OCI-LY1 (cell line): ENCODE data around the gene STAB1.

Experiments used
- H2AFZ ChIP-seq: fragments of 200-600 bp; sonication (generic), shearing (Covaris generic); 2 replicates; pipeline ENCODE4 v1.6.0; 2014; ENCODE audit warnings: antibody characterized with exemption, mild to moderate bottlenecking, low read length
- H3F3A ChIP-seq: fragments of 200-600 bp; sonication (generic), shearing (Covaris generic); 2 replicates; pipeline ENCODE4 v1.6.0; 2014; ENCODE audit warnings: mild to moderate bottlenecking, antibody characterized with exemption, low read length, moderate library complexity; ENCODE audit not compliant: insufficient read depth
- H3K27ac ChIP-seq: fragments of 200-600 bp; sonication (generic); 2 replicates; pipeline ENCODE4 v1.5.1; 2014; ENCODE audit warnings: low read length, mixed run types, mild to moderate bottlenecking, low read depth; ENCODE audit not compliant: poor library complexity, severe bottlenecking
- H3K27me3 ChIP-seq: fragments of 200-600 bp; sonication (generic); 2 replicates; pipeline ENCODE4 v1.6.0; 2014; ENCODE audit warnings: antibody characterized with exemption, mild to moderate bottlenecking, low read length, moderate library complexity; ENCODE audit not compliant: insufficient read depth
- H3K36me3 ChIP-seq: fragments of 200-600 bp; sonication (generic); 2 replicates; pipeline ENCODE4 v1.6.1; 2014; ENCODE audit warnings: mild to moderate bottlenecking, antibody characterized with exemption, low read length, moderate library complexity, mixed read lengths; ENCODE audit not compliant: insufficient read depth
- H3K4me1 ChIP-seq: fragments of 200-600 bp; sonication (generic); 2 replicates; pipeline ENCODE4 v1.5.1; 2014; ENCODE audit warnings: mild to moderate bottlenecking, low read length, moderate library complexity; ENCODE audit not compliant: insufficient read depth, severe bottlenecking
- H3K4me2 ChIP-seq: fragments of 200-600 bp; sonication (generic), shearing (Covaris generic); 2 replicates; pipeline ENCODE4 v1.6.1; 2014; ENCODE audit warnings: low read length
- H3K4me3 ChIP-seq: fragments of 200-600 bp; sonication (generic); 2 replicates; pipeline ENCODE4 v1.5.1; 2014; ENCODE audit warnings: low read length, low read depth, mild to moderate bottlenecking, mixed read lengths; ENCODE audit not compliant: poor library complexity, severe bottlenecking
- H3K79me2 ChIP-seq: fragments of 200-600 bp; shearing (Covaris generic); 2 replicates; pipeline ENCODE4 v1.6.1; 2016; ENCODE audit warnings: mixed run types, low read length, mixed read lengths; ENCODE audit not compliant: insufficient read depth
- H3K9ac ChIP-seq: fragments of 200-600 bp; sonication (generic), shearing (Covaris generic); 2 replicates; pipeline ENCODE4 v1.6.1; 2014; ENCODE audit warnings: mild to moderate bottlenecking, low read length, mixed read lengths
- H3K9me2 ChIP-seq: fragments of 200-600 bp; sonication (generic), shearing (Covaris generic); 2 replicates; pipeline ENCODE4 v1.6.1; 2014; ENCODE audit warnings: low read depth, mild to moderate bottlenecking, low read length, mixed read lengths
- H3K9me3 ChIP-seq: fragments of 200-600 bp; shearing (Covaris generic); 2 replicates; pipeline ENCODE4 v1.6.1; 2014; ENCODE audit warnings: low read length, mixed read lengths
- H4K20me1 ChIP-seq: fragments of 200-600 bp; sonication (generic), shearing (Covaris generic); 2 replicates; pipeline ENCODE4 v1.6.0; 2016; ENCODE audit warnings: mild to moderate bottlenecking, low read length; ENCODE audit not compliant: insufficient read depth
- CTCF ChIP-seq: fragments of 200-600 bp; sonication (generic), shearing (Covaris generic); IDR thresholded peaks from 2 replicates; pipeline ENCODE4 v1.5.1; 2017; ENCODE audit warnings: mild to moderate bottlenecking, antibody characterized with exemption, low read length, moderate library complexity, mixed read lengths
- EZH2 ChIP-seq: fragments of 200-600 bp; sonication (generic), shearing (Covaris generic); IDR thresholded peaks from 2 replicates; pipeline ENCODE4 v1.8.0; 2017; ENCODE audit warnings: borderline replicate concordance, mixed run types, mild to moderate bottlenecking, antibody characterized with exemption, low read length, moderate library complexity, mixed read lengths

The STAB1 gene

GRCh38 chr3:52456169-52456799, 38.9 kb upstream of the STAB1 start:
- no peaks in the 10 kb centered on the region for H4K20me1 ChIP-seq
- H3K9me2 ChIP-seq = no peaks in the 10 kb centered on the region
- peak overlapping the region; percentile 60 for H3K27ac ChIP-seq
- H3K9ac ChIP-seq = peak overlapping the region; percentile 98
- H2AFZ ChIP-seq = no peak overlapping the region
- no peaks in the 10 kb centered on the region for H3K9me3 ChIP-seq
- H3F3A ChIP-seq = no peaks in the 10 kb centered on the region
- 0 out of 2 replicates have a peak, but pooled peaks cover 4% of the 10 kb centered on the region for H3K79me2 ChIP-seq
- H3K36me3 ChIP-seq = peaks cover 42% of the 10 kb centered on the region
- H3K4me2 ChIP-seq = peak overlapping the region; percentile 93
- TF ChIP-seq EZH2 (no peak), CTCF (no peak)
- no peaks in the 10 kb centered on the region for H3K27me3 ChIP-seq
- H3K4me1 ChIP-seq = peaks cover 25% of the 10 kb centered on the region
- peak overlapping the region; percentile 90 for H3K4me3 ChIP-seq

GRCh38 chr3:52456800-52457183, 38.3 kb upstream of the STAB1 start:
- Histone ChIP-seq H3F3A (no peaks in the 10 kb centered on the region), H3K9me3 (no peaks in the 10 kb centered on the region), H4K20me1 (no peaks in the 10 kb centered on the region), H3K9me2 (no peaks in the 10 kb centered on the region), H3K79me2 (0 out of 2 replicates have a peak, but pooled peaks cover 4% of the 10 kb centered on the region), H3K27me3 (no peaks in the 10 kb centered on the region), H3K4me3 (peak overlapping the region; percentile 90), H3K9ac (peak overlapping the region; percentile 98), H3K36me3 (peaks cover 46% of the 10 kb centered on the region), H3K4me1 (peaks cover 25% of the 10 kb centered on the region), H2AFZ (no peak overlapping the region), H3K4me2 (peak overlapping the region; percentile 93), H3K27ac (peak overlapping the region; percentile 60)
- TF ChIP-seq EZH2 (no peak), CTCF (no peak)

GRCh38 chr3:52458031-52458760, 36.9 kb upstream of the STAB1 start:
- Histone ChIP-seq H3K79me2 (0 out of 2 replicates have a peak, but pooled peaks cover 4% of the 10 kb centered on the region), H3K27ac (no peak overlapping the region), H3F3A (no peaks in the 10 kb centered on the region), H3K4me1 (peaks cover 25% of the 10 kb centered on the region), H3K36me3 (peaks cover 59% of the 10 kb centered on the region), H3K9me3 (no peaks in the 10 kb centered on the region), H3K27me3 (no peaks in the 10 kb centered on the region), H4K20me1 (no peaks in the 10 kb centered on the region), H3K9me2 (no peaks in the 10 kb centered on the region), H3K4me3 (no peak overlapping the region), H3K9ac (no peak overlapping the region), H2AFZ (no peak overlapping the region), H3K4me2 (no peak overlapping the region)
- no peak for TF ChIP-seq CTCF
- TF ChIP-seq EZH2 = no peak
